ENCODE results near the gene SF1.

SF1 gene

DNA sequence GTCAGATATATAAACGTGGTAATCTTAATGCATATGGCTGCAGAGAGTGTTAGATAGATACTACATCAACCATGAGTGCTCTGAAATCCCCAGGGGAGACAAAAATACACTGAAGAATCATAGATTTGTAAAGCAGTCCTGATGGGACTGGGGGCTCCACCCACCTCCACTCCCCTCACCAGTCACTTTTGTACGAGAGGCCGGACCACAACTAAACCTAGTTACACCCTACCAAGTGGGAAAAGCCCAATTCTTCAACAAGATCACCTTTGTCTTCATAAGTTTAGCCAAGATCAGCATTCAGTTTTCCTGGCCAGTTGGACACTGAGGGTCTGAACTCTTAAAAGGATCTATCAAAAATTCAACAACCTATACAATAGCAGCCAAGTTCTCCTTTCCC, 1.5 kb downstream of the SF1 start:
- no peak for DNase-seq (ENCODE audit: extremely low read depth, insufficient read length)
- Histone ChIP-seq H3K4me3 (replicated peaks; ENCODE audit: low read depth, low read length) (peak overlapping the region; percentile 99), H3K27me3 (replicated peaks; ENCODE audit: control insufficient read depth, insufficient read depth, low read length) (no peaks in the 10 kb centered on the region), H3K36me3 (ENCODE audit: control insufficient read depth, insufficient read depth, low read length) (peaks cover 19% of the 10 kb centered on the region)
- TF ChIP-seq, protein P1, sequence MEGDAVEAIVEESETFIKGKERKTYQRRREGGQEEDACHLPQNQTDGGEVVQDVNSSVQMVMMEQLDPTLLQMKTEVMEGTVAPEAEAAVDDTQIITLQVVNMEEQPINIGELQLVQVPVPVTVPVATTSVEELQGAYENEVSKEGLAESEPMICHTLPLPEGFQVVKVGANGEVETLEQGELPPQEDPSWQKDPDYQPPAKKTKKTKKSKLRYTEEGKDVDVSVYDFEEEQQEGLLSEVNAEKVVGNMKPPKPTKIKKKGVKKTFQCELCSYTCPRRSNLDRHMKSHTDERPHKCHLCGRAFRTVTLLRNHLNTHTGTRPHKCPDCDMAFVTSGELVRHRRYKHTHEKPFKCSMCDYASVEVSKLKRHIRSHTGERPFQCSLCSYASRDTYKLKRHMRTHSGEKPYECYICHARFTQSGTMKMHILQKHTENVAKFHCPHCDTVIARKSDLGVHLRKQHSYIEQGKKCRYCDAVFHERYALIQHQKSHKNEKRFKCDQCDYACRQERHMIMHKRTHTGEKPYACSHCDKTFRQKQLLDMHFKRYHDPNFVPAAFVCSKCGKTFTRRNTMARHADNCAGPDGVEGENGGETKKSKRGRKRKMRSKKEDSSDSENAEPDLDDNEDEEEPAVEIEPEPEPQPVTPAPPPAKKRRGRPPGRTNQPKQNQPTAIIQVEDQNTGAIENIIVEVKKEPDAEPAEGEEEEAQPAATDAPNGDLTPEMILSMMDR (IDR thresholded peaks at IDR 0.05; ENCODE audit: insufficient read depth, low read length, poor library complexity, severe bottlenecking): no peak

DNA sequence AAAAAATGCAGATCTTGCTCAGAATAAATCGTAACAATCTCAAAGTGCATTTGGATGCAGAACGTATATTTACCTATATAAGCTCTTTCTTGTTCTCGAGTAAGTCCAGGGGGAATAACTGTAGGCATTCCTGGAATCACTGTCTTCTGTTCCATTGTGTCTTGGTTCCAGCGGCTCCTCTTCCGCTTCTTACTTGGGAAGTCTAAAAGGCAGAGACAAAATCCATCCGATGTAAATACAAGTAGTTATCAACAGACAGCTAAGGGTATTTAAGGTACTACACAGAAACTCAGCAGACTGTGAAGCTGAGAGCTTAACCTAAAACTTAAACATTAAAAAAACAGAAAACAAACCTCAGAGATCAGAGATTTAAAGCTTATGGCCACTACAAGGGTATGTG, 1.9 kb downstream of the SF1 start:
- TF ChIP-seq, protein P1 (IDR thresholded peaks at IDR 0.05; ENCODE audit: insufficient read depth, low read length, poor library complexity, severe bottlenecking): no peak

DNA sequence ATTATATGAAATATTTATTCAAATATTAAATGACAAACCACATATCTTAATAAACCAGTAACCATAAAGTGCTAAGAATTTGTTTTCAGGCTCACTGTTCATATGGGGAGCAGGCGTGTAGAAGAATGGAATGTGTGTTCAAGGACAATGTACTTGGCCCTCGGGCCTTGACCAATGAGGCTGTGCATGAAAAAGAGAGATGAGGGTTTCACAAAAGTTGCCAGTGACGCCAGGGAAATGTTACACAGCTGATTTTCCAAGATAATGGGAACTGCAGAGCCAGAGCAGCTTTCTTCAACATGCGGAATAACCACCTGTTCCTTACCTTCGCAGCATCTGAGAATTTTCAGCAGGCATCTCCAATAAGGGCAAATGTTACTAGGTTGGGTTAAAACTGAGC, 4.2 kb downstream of the SF1 start:
- peaks cover 40% of the 10 kb centered on the region for H3K36me3 ChIP-seq (ENCODE audit: control insufficient read depth, insufficient read depth, low read length)

More for the DNA sequence above, 1.9 kb downstream of the SF1 start:
- H3K4me3 ChIP-seq (replicated peaks; ENCODE audit: low read depth, low read length): peak overlapping the region; percentile 99
- H3K27me3 ChIP-seq (replicated peaks; ENCODE audit: control insufficient read depth, insufficient read depth, low read length): no peaks in the 10 kb centered on the region
- no peak for DNase-seq (ENCODE audit: extremely low read depth, insufficient read length)
- H3K36me3 ChIP-seq (ENCODE audit: control insufficient read depth, insufficient read depth, low read length): peaks cover 21% of the 10 kb centered on the region

DNA sequence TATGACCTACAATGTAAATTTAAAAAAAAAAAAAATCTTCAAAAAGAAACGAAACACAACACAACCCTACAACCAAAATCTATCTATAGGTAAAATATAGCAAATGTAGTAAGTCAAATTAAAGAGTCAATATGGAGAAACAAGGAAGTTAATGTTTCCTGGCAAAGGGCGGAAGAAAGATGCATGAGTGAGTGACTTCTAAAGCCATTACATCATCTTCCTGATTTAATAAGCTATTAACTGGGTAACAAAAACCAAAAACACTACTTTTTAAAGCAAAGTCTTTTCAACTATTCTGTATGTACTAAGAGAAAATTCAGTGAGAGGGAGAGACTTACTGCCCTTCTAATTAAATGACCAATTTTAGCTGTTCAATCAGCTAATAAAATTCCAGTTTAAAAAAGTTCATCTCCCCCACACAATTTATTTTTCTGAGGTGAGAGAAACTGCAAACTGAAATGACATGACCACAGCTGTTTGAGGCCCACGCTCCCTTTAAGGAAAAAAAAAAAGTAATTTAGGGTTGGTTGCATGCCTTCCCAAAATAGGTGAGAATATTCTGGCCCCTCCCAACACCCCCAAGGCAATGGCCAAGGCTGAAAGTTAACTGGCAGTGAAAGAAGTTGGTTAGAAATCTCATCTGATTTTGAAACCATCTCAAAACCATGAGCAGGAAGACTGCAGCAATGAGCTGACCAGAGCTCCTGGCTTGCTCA, 5.9 kb downstream of the SF1 start:
- Histone ChIP-seq H3K4me3 (replicated peaks; ENCODE audit: low read depth, low read length) (no peak overlapping the region; the same call in 1 of the 2 replicates), H3K27me3 (replicated peaks; ENCODE audit: control insufficient read depth, insufficient read depth, low read length) (no peaks in the 10 kb centered on the region), H3K36me3 (ENCODE audit: control insufficient read depth, insufficient read depth, low read length) (peaks cover 57% of the 10 kb centered on the region)
- no peak for DNase-seq (ENCODE audit: extremely low read depth, insufficient read length)
- TF ChIP-seq, protein P1 (IDR thresholded peaks at IDR 0.05; ENCODE audit: insufficient read depth, low read length, poor library complexity, severe bottlenecking): no peak

More for the DNA sequence above, 4.2 kb downstream of the SF1 start:
- no peak for DNase-seq (ENCODE audit: extremely low read depth, insufficient read length)
- H3K4me3 ChIP-seq (replicated peaks; ENCODE audit: low read depth, low read length): no peak overlapping the region
- H3K27me3 ChIP-seq (replicated peaks; ENCODE audit: control insufficient read depth, insufficient read depth, low read length): no peaks in the 10 kb centered on the region
- TF ChIP-seq, protein P1 (IDR thresholded peaks at IDR 0.05; ENCODE audit: insufficient read depth, low read length, poor library complexity, severe bottlenecking): no peak

DNA sequence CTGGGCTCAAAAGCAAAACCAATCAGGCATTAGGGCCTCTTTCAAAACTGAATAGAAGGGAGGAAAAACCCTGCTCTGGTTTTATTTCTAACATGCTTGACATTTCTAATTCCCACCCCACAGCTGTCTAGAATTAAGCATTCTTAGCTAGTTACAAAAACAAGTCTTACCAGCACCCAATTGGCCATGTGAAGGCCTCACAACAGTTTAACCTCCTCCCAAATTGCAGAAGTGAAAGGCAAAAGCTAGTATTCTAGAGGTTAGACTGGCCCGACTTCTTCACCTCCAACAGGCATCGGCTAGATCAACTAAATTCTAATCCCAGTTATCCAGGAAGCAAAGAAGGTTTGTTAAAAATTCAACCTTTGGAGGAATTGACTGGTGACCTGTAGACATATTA, 6.5 kb downstream of the SF1 start:
- DNase-seq (ENCODE audit: extremely low read depth, insufficient read length): no peak
- H3K4me3 ChIP-seq (replicated peaks; ENCODE audit: low read depth, low read length): no peak overlapping the region

More for the DNA sequence above, 6.5 kb downstream of the SF1 start:
- Histone ChIP-seq H3K27me3 (replicated peaks; ENCODE audit: control insufficient read depth, insufficient read depth, low read length) (no peaks in the 10 kb centered on the region), H3K36me3 (ENCODE audit: control insufficient read depth, insufficient read depth, low read length) (peaks cover 63% of the 10 kb centered on the region)
- TF ChIP-seq, protein P1 (IDR thresholded peaks at IDR 0.05; ENCODE audit: insufficient read depth, low read length, poor library complexity, severe bottlenecking): no peak
